Glutamatergic neuron (in vitro differentiated cells): ENCODE measurements around the gene GLG1. TPM values are rescaled to one million over a fixed set of nuclear protein-coding genes. Genes with fewer than 3 reads are reported as not detected.
A peak's percentile ranks its signal among the peaks of the same experiment; 100 is the strongest.
"Not testable (repeated sequence)": the region's sequence is repeated elsewhere in the genome, so short reads cannot be mapped to it uniquely, and the experiment has no call there.

Experiments
- DNase-seq: peaks from one replicate; pipeline ENCODE4 v3.0.0; 2022
- H3K27ac Mint-ChIP-seq: one replicate; pipeline ENCODE4 v1.8.0; 2020; ENCODE audit warnings: mild to moderate bottlenecking, mixed read lengths, inconsistent platforms; ENCODE audit not compliant: unreplicated experiment
- H3K27me3 Mint-ChIP-seq: one replicate; pipeline ENCODE4 v1.8.0; 2020; ENCODE audit warnings: mild to moderate bottlenecking, moderate library complexity, mixed read lengths, inconsistent platforms; ENCODE audit not compliant: unreplicated experiment
- H3K36me3 Mint-ChIP-seq: one replicate; pipeline ENCODE4 v1.8.0; 2020; ENCODE audit warnings: mild to moderate bottlenecking, mixed read lengths, inconsistent platforms; ENCODE audit not compliant: unreplicated experiment
- H3K4me1 Mint-ChIP-seq: one replicate; pipeline ENCODE4 v1.8.0; 2020; ENCODE audit warnings: mild to moderate bottlenecking, low read depth, mixed read lengths, inconsistent platforms; ENCODE audit not compliant: unreplicated experiment
- H3K4me3 Mint-ChIP-seq: one replicate; pipeline ENCODE4 v1.8.0; 2020; ENCODE audit warnings: mild to moderate bottlenecking, mixed read lengths, inconsistent platforms; ENCODE audit not compliant: unreplicated experiment
- H3K9me3 Mint-ChIP-seq: one replicate; pipeline ENCODE4 v1.8.0; 2020; ENCODE audit warnings: mild to moderate bottlenecking, moderate library complexity, mixed read lengths, inconsistent platforms; ENCODE audit not compliant: unreplicated experiment
- total RNA-seq: library from RNA; stranded (reverse); fragmentation: NEBNext Ultra II Directional; extraction: Animal tissue kit (Norgen Biotek cat#: 25700); gene quantifications from one replicate; pipeline ENCODE4 v1.2.1, GENCODE V29; 2021; ENCODE audit not compliant: unreplicated experiment

GLG1 gene
- total RNA-seq, 1 donor from 2014 or later, result 143 TPM

- H3K36me3 Mint-ChIP-seq, DNase-seq, H3K9me3 Mint-ChIP-seq, H3K4me3 Mint-ChIP-seq, H3K27ac Mint-ChIP-seq, H3K27me3 Mint-ChIP-seq, H3K4me1 Mint-ChIP-seq: not testable (repeated sequence)
These were observed 194.0 kb downstream of the GLG1 start for GRCh38 chr16:74412775-74413390.

- H3K4me1 Mint-ChIP-seq, H3K27ac Mint-ChIP-seq, H3K4me3 Mint-ChIP-seq, H3K9me3 Mint-ChIP-seq, H3K27me3 Mint-ChIP-seq, H3K36me3 Mint-ChIP-seq, DNase-seq: not testable (repeated sequence)
These were observed 194.7 kb downstream of the GLG1 start for GRCh38 chr16:74412138-74412774.

- H3K27ac Mint-ChIP-seq, H3K9me3 Mint-ChIP-seq, H3K4me3 Mint-ChIP-seq, H3K4me1 Mint-ChIP-seq, DNase-seq, H3K36me3 Mint-ChIP-seq, H3K27me3 Mint-ChIP-seq: not testable (repeated sequence)
These were observed 195.9 kb downstream of the GLG1 start for GRCh38 chr16:74410981-74411380.

- not testable (repeated sequence) for H3K27me3 Mint-ChIP-seq, H3K9me3 Mint-ChIP-seq, H3K4me1 Mint-ChIP-seq, DNase-seq, H3K27ac Mint-ChIP-seq, H3K4me3 Mint-ChIP-seq, H3K36me3 Mint-ChIP-seq
These were observed 196.6 kb downstream of the GLG1 start for GRCh38 chr16:74410057-74410957.

- not testable (repeated sequence) for H3K4me1 Mint-ChIP-seq, H3K27me3 Mint-ChIP-seq, DNase-seq, H3K9me3 Mint-ChIP-seq, H3K27ac Mint-ChIP-seq, H3K36me3 Mint-ChIP-seq, H3K4me3 Mint-ChIP-seq
These were observed 197.5 kb downstream of the GLG1 start for GRCh38 chr16:74409185-74409981.

GRCh38 chr16:74407362-74407705, 199.6 kb downstream of the GLG1 start:
- not testable (repeated sequence) for H3K27me3 Mint-ChIP-seq, H3K4me1 Mint-ChIP-seq, H3K36me3 Mint-ChIP-seq, H3K27ac Mint-ChIP-seq, H3K9me3 Mint-ChIP-seq, H3K4me3 Mint-ChIP-seq
- DNase-seq, result peak; percentile 42

- H3K9me3 Mint-ChIP-seq, H3K36me3 Mint-ChIP-seq, H3K27ac Mint-ChIP-seq, H3K4me3 Mint-ChIP-seq, H3K4me1 Mint-ChIP-seq, H3K27me3 Mint-ChIP-seq: not testable (repeated sequence)
- DNase-seq, result peak; percentile 37
These were observed 200.1 kb downstream of the GLG1 start for GRCh38 chr16:74406600-74407361.

- H3K27ac Mint-ChIP-seq, H3K9me3 Mint-ChIP-seq, H3K4me3 Mint-ChIP-seq, DNase-seq, H3K4me1 Mint-ChIP-seq, H3K27me3 Mint-ChIP-seq, H3K36me3 Mint-ChIP-seq: not testable (repeated sequence)
These were observed 202.6 kb downstream of the GLG1 start for GRCh38 chr16:74404148-74404933.

- not testable (repeated sequence) for H3K27me3 Mint-ChIP-seq, H3K27ac Mint-ChIP-seq, DNase-seq, H3K36me3 Mint-ChIP-seq, H3K9me3 Mint-ChIP-seq, H3K4me1 Mint-ChIP-seq, H3K4me3 Mint-ChIP-seq
These were observed 206.7 kb downstream of the GLG1 start for GRCh38 chr16:74400238-74400637.

- H3K27ac Mint-ChIP-seq, H3K4me1 Mint-ChIP-seq, H3K36me3 Mint-ChIP-seq, DNase-seq, H3K9me3 Mint-ChIP-seq, H3K27me3 Mint-ChIP-seq, H3K4me3 Mint-ChIP-seq: not testable (repeated sequence)
These were observed 208.6 kb downstream of the GLG1 start for GRCh38 chr16:74398212-74398895.
